ENCODE results near the gene SLC7A1. TPM values are rescaled to one million over a fixed set of nuclear protein-coding genes. Genes with fewer than 3 reads are reported as not detected.

Gene SLC7A1
- polyA plus RNA-seq, 2 of the 4 experiments (the other 2 are of a cell fraction): 19.9 to 24.8 TPM

DNA sequence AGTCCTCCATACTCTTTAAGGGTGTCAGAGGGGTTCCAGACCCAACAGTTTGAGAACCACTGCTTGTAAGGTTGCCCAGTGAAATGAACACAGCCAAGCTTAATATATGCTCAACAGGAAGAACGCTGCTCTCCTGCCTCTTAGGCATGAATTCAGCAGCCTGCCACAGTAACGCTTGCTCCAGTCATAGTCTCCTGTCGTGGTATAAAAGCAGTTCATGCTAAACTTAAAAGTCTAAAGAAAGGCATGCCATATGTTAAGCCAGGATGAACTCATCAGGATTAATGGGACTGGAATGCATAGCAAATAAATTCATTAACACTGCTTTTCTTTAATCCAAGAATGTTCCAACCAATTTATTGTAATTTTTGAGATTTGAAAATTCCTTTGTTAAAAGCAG, 38.7 kb downstream of the SLC7A1 start:
- Histone ChIP-seq H3K9me3 (no peaks in the 10 kb centered on the region), H3K4me2 (no peak overlapping the region), H3K4me1 (no peaks in the 10 kb centered on the region), H3K27ac (no peak overlapping the region), H3K4me3 (no peak overlapping the region)
- FAIRE-seq (no peak), DNase-seq (ENCODE audit: low read depth in 1 of 2, low spot score in 1 of 2) (no peak), ATAC-seq (no peak)
- ChIA-PET CTCF (no interaction called here), POLR2A (no interaction called here)
- 91% methylated on average over 3 of the region's 3 CpGs for WGBS (ENCODE audit: missing lambda C conversion rate)
- no peak for TF ChIP-seq BHLHE40 (IDR thresholded peaks at IDR 0.05; ENCODE audit: low read depth, low read length)

GRCh38 chr13:29551214-29551613, 44.3 kb downstream of the SLC7A1 start:
- H3K4me1 ChIP-seq: no peaks in the 10 kb centered on the region
- H3K4me2 ChIP-seq: no peak overlapping the region
- H3K4me3 ChIP-seq: no peak overlapping the region
- H3K27ac ChIP-seq: no peak overlapping the region
- TF ChIP-seq SMC3 (IDR thresholded peaks at IDR 0.05) (no peak), NFE2L2 (conservative IDR thresholded peaks at IDR 0.05; ENCODE audit: low read length) (no peak), ESRRA (IDR thresholded peaks at IDR 0.05; ENCODE audit: borderline replicate concordance, low read length) (no peak)
- ATAC-seq (no peak), DNase-seq (ENCODE audit: low read depth in 1 of 2, low spot score in 1 of 2) (no peak), FAIRE-seq (no peak)
- ChIA-PET CTCF (interaction anchor here (0.6 kb wide), 1 partner anchor 25 kb away, joined by 3 read pairs; no protein-coding TSS in a partner anchor), POLR2A (no interaction called here)
- WGBS (ENCODE audit: missing lambda C conversion rate): 98% methylated on average over 6 of the region's 6 CpGs
- H3K9me3 ChIP-seq: no peaks in the 10 kb centered on the region

- FAIRE-seq: no peak
- no peak for DNase-seq (ENCODE audit: low read depth in 1 of 2, low spot score in 1 of 2)
- no peaks in the 10 kb centered on the region for H3K9me3 ChIP-seq
- H3K4me2 ChIP-seq: no peak overlapping the region
- H3K27ac ChIP-seq: no peak overlapping the region
- ATAC-seq: no peak
- TF ChIP-seq TP53 (CRISPR knock-in tag; IDR thresholded peaks at IDR 0.05) (no peak), KDM5A (IDR thresholded peaks at IDR 0.05) (no peak), POLR2AphosphoS2 (conservative IDR thresholded peaks at IDR 0.05; ENCODE audit: low read length) (no peak), HEYL (CRISPR knock-in tag; IDR thresholded peaks at IDR 0.05) (no peak), BHLHE40 (IDR thresholded peaks at IDR 0.05; ENCODE audit: low read depth, low read length) (no peak), EP300 (IDR thresholded peaks at IDR 0.05) (no peak), HOXA7 (CRISPR knock-in tag; IDR thresholded peaks at IDR 0.05) (no peak), ZNF302 (CRISPR knock-in tag; IDR thresholded peaks at IDR 0.05) (no peak), POLR2A (IDR thresholded peaks at IDR 0.05; ENCODE audit: low read length) (no peak), GATA3 (IDR thresholded peaks at IDR 0.05; ENCODE audit: borderline replicate concordance) (no peak), CHD2 (IDR thresholded peaks at IDR 0.05; ENCODE audit: low read length, partially characterized antibody) (no peak), BCL3 (IDR thresholded peaks at IDR 0.05) (no peak), NFE2L2 (conservative IDR thresholded peaks at IDR 0.05; ENCODE audit: low read length) (no peak), SMC3 (IDR thresholded peaks at IDR 0.05) (no peak), JUNB (IDR thresholded peaks at IDR 0.05) (no peak), JUN (IDR thresholded peaks at IDR 0.05) (no peak), ZC3H11A (IDR thresholded peaks at IDR 0.05) (no peak), MAZ (IDR thresholded peaks at IDR 0.05; ENCODE audit: borderline replicate concordance, low read depth, low read length) (no peak)
- TF ChIP-seq, protein P1, sequence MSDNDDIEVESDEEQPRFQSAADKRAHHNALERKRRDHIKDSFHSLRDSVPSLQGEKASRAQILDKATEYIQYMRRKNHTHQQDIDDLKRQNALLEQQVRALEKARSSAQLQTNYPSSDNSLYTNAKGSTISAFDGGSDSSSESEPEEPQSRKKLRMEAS (IDR thresholded peaks at IDR 0.05): no peak
- WGBS (ENCODE audit: missing lambda C conversion rate): 94% methylated on average over 3 of the region's 5 CpGs
- no peak overlapping the region for H3K4me3 ChIP-seq
- H3K4me1 ChIP-seq: no peaks in the 10 kb centered on the region
- CTCF ChIA-PET: interaction anchor here (0.6 kb wide), 1 partner anchor 157 kb away, joined by 3 read pairs; no protein-coding TSS in a partner anchor
- POLR2A ChIA-PET: no interaction called here
These were observed 45.0 kb downstream of the SLC7A1 start for GRCh38 chr13:29550430-29550988.

DNA sequence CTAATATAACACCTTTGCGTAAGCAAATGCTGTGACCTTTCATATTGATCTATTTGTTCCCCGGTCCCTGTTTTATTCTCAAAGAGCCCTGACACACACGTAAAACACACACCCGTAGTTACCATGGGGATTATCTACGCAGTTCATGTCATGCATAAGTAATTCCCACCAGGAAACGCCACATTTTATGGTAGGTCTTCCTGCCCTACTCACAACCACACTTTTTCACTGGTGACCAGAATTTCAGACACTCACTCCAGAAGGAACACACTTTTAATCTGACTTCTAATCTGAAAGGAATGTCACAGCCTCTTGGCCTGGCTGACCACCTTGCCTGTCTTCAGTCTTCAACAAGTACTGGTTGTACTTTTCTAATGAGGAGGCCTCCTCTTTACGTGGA, 46.8 kb downstream of the SLC7A1 start:
- H3K9me3 ChIP-seq: no peaks in the 10 kb centered on the region
- H3K4me3 ChIP-seq: no peak overlapping the region
- ATAC-seq (no peak), FAIRE-seq (no peak), DNase-seq (ENCODE audit: low read depth in 1 of 2, low spot score in 1 of 2) (no peak)
- WGBS (ENCODE audit: missing lambda C conversion rate): 86% methylated on average over 7 of the region's 7 CpGs
- no peak overlapping the region for H3K4me2 ChIP-seq
- ChIA-PET CTCF (no interaction called here), POLR2A (no interaction called here)
- no peaks in the 10 kb centered on the region for H3K4me1 ChIP-seq
- no peak overlapping the region for H3K27ac ChIP-seq
- TF ChIP-seq NR3C1 (IDR thresholded peaks at IDR 0.05) (no peak), EHMT2 (IDR thresholded peaks at IDR 0.05; ENCODE audit: low read depth) (no peak), HOXA7 (CRISPR knock-in tag; IDR thresholded peaks at IDR 0.05) (no peak), ZFP36 (IDR thresholded peaks at IDR 0.05; ENCODE audit: borderline replicate concordance, partially characterized antibody) (no peak), BCL3 (IDR thresholded peaks at IDR 0.05) (no peak), CHD2 (IDR thresholded peaks at IDR 0.05; ENCODE audit: low read length, partially characterized antibody) (no peak), MYC (IDR thresholded peaks at IDR 0.05; ENCODE audit: borderline replicate concordance, low read length) (no peak), CHD4 (IDR thresholded peaks at IDR 0.05; ENCODE audit: borderline replicate concordance) (no peak), NPAS2 (CRISPR knock-in tag; IDR thresholded peaks at IDR 0.05; ENCODE audit: borderline replicate concordance) (no peak)
- TF ChIP-seq, protein P2, sequence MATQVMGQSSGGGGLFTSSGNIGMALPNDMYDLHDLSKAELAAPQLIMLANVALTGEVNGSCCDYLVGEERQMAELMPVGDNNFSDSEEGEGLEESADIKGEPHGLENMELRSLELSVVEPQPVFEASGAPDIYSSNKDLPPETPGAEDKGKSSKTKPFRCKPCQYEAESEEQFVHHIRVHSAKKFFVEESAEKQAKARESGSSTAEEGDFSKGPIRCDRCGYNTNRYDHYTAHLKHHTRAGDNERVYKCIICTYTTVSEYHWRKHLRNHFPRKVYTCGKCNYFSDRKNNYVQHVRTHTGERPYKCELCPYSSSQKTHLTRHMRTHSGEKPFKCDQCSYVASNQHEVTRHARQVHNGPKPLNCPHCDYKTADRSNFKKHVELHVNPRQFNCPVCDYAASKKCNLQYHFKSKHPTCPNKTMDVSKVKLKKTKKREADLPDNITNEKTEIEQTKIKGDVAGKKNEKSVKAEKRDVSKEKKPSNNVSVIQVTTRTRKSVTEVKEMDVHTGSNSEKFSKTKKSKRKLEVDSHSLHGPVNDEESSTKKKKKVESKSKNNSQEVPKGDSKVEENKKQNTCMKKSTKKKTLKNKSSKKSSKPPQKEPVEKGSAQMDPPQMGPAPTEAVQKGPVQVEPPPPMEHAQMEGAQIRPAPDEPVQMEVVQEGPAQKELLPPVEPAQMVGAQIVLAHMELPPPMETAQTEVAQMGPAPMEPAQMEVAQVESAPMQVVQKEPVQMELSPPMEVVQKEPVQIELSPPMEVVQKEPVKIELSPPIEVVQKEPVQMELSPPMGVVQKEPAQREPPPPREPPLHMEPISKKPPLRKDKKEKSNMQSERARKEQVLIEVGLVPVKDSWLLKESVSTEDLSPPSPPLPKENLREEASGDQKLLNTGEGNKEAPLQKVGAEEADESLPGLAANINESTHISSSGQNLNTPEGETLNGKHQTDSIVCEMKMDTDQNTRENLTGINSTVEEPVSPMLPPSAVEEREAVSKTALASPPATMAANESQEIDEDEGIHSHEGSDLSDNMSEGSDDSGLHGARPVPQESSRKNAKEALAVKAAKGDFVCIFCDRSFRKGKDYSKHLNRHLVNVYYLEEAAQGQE (IDR thresholded peaks at IDR 0.05): no peak

All from A549 (cell line).